ENCODE results near the gene OR51B2.

The OR51B2 gene

GRCh38 chr11:5285703-5286340 is 38.3 kb downstream of the OR51B2 start:
- no peak for TF ChIP-seq ZFX (IDR thresholded peaks at IDR 0.05)
- TF ChIP-seq, protein P1, sequence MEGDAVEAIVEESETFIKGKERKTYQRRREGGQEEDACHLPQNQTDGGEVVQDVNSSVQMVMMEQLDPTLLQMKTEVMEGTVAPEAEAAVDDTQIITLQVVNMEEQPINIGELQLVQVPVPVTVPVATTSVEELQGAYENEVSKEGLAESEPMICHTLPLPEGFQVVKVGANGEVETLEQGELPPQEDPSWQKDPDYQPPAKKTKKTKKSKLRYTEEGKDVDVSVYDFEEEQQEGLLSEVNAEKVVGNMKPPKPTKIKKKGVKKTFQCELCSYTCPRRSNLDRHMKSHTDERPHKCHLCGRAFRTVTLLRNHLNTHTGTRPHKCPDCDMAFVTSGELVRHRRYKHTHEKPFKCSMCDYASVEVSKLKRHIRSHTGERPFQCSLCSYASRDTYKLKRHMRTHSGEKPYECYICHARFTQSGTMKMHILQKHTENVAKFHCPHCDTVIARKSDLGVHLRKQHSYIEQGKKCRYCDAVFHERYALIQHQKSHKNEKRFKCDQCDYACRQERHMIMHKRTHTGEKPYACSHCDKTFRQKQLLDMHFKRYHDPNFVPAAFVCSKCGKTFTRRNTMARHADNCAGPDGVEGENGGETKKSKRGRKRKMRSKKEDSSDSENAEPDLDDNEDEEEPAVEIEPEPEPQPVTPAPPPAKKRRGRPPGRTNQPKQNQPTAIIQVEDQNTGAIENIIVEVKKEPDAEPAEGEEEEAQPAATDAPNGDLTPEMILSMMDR (conservative IDR thresholded peaks at IDR 0.05): no peak
- H3K27ac ChIP-seq: no peak overlapping the region

- TF ChIP-seq, protein P1 (conservative IDR thresholded peaks at IDR 0.05): no peak
- no peak for TF ChIP-seq ZFX (IDR thresholded peaks at IDR 0.05)
- no peak overlapping the region for H3K27ac ChIP-seq
These were observed 39.5 kb downstream of the OR51B2 start for GRCh38 chr11:5284637-5285036.

DNA sequence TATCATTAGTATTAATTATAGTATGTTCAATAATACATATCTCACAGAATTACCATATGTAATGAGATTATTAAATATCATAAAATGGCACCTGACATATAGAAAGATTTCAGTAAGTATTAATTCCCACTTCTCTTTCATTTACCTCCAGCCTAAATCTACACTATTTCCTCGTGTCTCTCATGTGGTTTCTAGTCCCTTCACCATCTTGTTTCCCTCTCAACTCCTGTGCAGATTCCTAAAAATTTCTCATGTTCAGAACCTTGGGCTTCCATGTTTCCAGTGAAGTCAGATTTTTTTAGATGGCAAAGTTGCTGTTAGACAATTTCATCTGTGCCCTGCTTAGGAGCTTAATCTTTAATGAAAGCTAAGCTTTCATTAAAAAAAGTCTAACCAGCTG is 40.2 kb downstream of the OR51B2 start:
- H3K27ac ChIP-seq: no peak overlapping the region
- no peak for TF ChIP-seq ZFX (IDR thresholded peaks at IDR 0.05)
- TF ChIP-seq, protein P1 (conservative IDR thresholded peaks at IDR 0.05): no peak

DNA sequence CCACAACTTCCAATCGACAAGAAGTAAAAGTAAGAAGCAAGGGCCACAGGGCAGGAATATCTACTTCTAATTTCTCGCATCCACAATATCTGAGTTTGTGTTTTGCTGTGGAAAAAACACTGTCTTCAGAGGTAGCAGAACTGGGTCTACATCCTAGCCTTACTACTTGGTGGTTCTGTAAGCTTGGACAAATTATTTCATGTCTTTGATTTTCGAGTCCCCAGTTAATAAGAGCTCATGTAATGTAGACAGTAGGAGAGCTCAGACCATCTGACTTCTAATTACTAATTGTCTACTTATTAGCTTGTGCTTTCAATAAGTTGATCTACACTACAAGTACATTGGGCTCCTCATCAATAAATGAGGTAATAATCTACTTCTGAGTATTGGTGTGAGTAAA is 41.0 kb downstream of the OR51B2 start:
- H3K27ac ChIP-seq: no peak overlapping the region
- TF ChIP-seq, protein P1 (conservative IDR thresholded peaks at IDR 0.05): no peak
- no peak for TF ChIP-seq ZFX (IDR thresholded peaks at IDR 0.05)

DNA sequence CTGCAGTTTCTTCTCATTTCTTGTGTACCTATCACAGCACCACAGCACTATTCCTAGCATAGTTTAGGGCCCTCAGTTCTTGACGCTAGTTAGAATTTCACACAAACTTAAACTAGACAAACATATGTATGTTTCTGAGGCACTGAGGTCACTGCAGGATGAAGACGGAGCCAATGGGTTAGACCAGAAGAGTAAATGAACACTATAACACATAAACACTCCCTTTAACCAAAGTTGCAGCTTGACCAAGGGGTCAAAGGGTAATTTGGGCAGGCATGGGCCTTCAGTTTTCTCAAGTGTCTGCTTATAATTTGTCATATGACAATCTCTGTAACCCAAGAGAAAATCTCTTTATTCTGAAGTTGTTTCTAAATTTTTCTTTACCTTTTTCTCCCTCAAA is 41.5 kb downstream of the OR51B2 start:
- H3K27ac ChIP-seq: no peak overlapping the region
- TF ChIP-seq, protein P1 (conservative IDR thresholded peaks at IDR 0.05): no peak
- no peak for TF ChIP-seq ZFX (IDR thresholded peaks at IDR 0.05)

DNA sequence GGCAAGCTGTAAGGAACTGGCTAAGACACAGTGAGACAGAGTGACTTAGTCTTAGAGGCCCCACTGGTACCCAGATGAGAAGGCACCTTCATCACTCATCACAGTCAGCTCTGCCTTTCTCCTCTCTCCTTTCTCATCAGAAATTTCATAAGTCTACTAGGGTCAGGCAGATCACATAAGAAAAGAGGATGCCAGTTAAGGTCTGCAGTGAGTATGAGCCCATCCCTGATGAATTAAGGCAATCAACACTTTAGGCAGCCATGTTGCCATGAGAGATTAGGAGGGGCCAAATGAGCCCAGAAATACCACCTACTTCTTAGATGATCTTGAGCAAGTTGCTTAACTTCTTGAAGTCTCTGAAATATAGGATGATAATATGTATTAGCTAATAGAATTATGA is 42.5 kb downstream of the OR51B2 start:
- TF ChIP-seq ZFX (IDR thresholded peaks at IDR 0.05): no peak
- TF ChIP-seq, protein P1 (conservative IDR thresholded peaks at IDR 0.05): no peak
- H3K27ac ChIP-seq: no peak overlapping the region

DNA sequence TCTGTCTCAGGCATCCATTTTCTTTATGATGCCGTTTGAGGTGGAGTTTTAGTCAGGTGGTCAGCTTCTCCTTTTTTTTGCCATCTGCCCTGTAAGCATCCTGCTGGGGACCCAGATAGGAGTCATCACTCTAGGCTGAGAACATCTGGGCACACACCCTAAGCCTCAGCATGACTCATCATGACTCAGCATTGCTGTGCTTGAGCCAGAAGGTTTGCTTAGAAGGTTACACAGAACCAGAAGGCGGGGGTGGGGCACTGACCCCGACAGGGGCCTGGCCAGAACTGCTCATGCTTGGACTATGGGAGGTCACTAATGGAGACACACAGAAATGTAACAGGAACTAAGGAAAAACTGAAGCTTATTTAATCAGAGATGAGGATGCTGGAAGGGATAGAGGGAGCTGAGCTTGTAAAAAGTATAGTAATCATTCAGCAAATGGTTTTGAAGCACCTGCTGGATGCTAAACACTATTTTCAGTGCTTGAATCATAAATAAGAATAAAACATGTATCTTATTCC is 43.5 kb downstream of the OR51B2 start:
- TF ChIP-seq, protein P1 (conservative IDR thresholded peaks at IDR 0.05): no peak
- TF ChIP-seq ZFX (IDR thresholded peaks at IDR 0.05): no peak
- H3K27ac ChIP-seq: no peak overlapping the region

All from C4-2B (cell line).